Neural cell (in vitro differentiated cells): Measurements from ENCODE around the gene NISCH. TPM values are rescaled to one million over a fixed set of nuclear protein-coding genes. Genes with fewer than 3 reads are reported as not detected.

Experiments
- H2AFZ ChIP-seq: fragments of 200-600, 300-800 bp; sonication (generic), shearing (Covaris generic); 2 replicates; pipeline ENCODE4 v1.6.0; 2014; ENCODE audit warnings: low read depth, mild to moderate bottlenecking, antibody characterized with exemption, low read length, moderate library complexity
- H3F3A ChIP-seq: fragments of 200-600 bp; shearing (Covaris generic); 2 replicates; pipeline ENCODE4 v1.6.1; 2016; ENCODE audit warnings: mild to moderate bottlenecking, moderate library complexity, mixed read lengths, antibody characterized with exemption, low read length; ENCODE audit not compliant: insufficient read depth, poor library complexity, severe bottlenecking
- H3K27ac ChIP-seq: fragments of 200-600, 300-800 bp; sonication (generic), shearing (Covaris generic); 2 replicates; pipeline ENCODE4 v1.5.1; 2014; ENCODE audit warnings: mild to moderate bottlenecking, low read length, moderate library complexity
- H3K27me3 ChIP-seq: fragments of 300-800, 200-600 bp; sonication (generic), shearing (Covaris generic); 2 replicates; pipeline ENCODE4 v1.6.0; 2014; ENCODE audit warnings: mild to moderate bottlenecking, low read depth, low read length, moderate library complexity; ENCODE audit not compliant: insufficient read depth
- H3K36me3 ChIP-seq: fragments of 300-800, 200-600 bp; sonication (generic), shearing (Covaris generic); 2 replicates; pipeline ENCODE4 v1.5.1; 2014; ENCODE audit warnings: mild to moderate bottlenecking, antibody characterized with exemption, low read length, moderate library complexity; ENCODE audit not compliant: insufficient read depth
- H3K4me2 ChIP-seq: fragments of 300-800, 200-600 bp; sonication (generic), shearing (Covaris generic); 2 replicates; pipeline ENCODE4 v1.6.0; 2014; ENCODE audit warnings: mild to moderate bottlenecking, low read length
- H3K4me3 ChIP-seq: fragments of 300-800, 200-600 bp; sonication (generic), shearing (Covaris generic); 2 replicates; pipeline ENCODE4 v1.5.1; 2014; ENCODE audit warnings: mild to moderate bottlenecking, low read length, moderate library complexity
- H3K79me2 ChIP-seq: fragments of 200-600 bp; shearing (Covaris generic); replicated peaks from 2 replicates; pipeline ENCODE4 v1.6.0; 2014; ENCODE audit warnings: mild to moderate bottlenecking, low read length, moderate library complexity; ENCODE audit not compliant: insufficient read depth
- H3K9ac ChIP-seq: fragments of 300-800, 200-600 bp; sonication (generic), shearing (Covaris generic); 2 replicates; pipeline ENCODE4 v1.6.1; 2016; ENCODE audit warnings: mild to moderate bottlenecking, low read length, mixed read lengths
- H3K9me2 ChIP-seq: fragments of 200-600 bp; shearing (Covaris generic); 2 replicates; pipeline ENCODE4 v1.6.1; 2016; ENCODE audit warnings: mild to moderate bottlenecking, low read length, mixed read lengths; ENCODE audit not compliant: insufficient read depth
- H3K9me3 ChIP-seq: fragments of 200-600, 300-800 bp; sonication (generic), shearing (Covaris generic); 2 replicates; pipeline ENCODE4 v1.6.1; 2016; ENCODE audit warnings: mild to moderate bottlenecking, mixed run types, low read length, moderate library complexity, mixed read lengths
- H4K20me1 ChIP-seq: fragments of 200-600 bp; shearing (Covaris generic); 2 replicates; pipeline ENCODE4 v1.6.1; 2016; ENCODE audit warnings: mild to moderate bottlenecking, mixed run types; ENCODE audit not compliant: insufficient read depth
- EP300 ChIP-seq: fragments of 450-650 bp; conservative IDR thresholded peaks from 2 replicates; pipeline ENCODE4 v1.6.1; 2014; ENCODE audit warnings: antibody characterized with exemption, mild to moderate bottlenecking, moderate library complexity; ENCODE audit not compliant: poor library complexity, severe bottlenecking
- EZH2 ChIP-seq: fragments of 200-600, 300-800 bp; shearing (Covaris generic), sonication (generic); IDR thresholded peaks from 2 replicates; pipeline ENCODE4 v1.6.1; 2014; ENCODE audit warnings: antibody characterized with exemption, low read length, borderline replicate concordance, mild to moderate bottlenecking; ENCODE audit not compliant: insufficient read depth, poor library complexity, severe bottlenecking
- MXI1 ChIP-seq: fragments of 450-650 bp; conservative IDR thresholded peaks from 2 replicates; pipeline ENCODE4 v1.6.1; 2014; ENCODE audit warnings: antibody characterized with exemption, mild to moderate bottlenecking; ENCODE audit not compliant: poor library complexity, severe bottlenecking
- POLR2AphosphoS5 ChIP-seq: IDR thresholded peaks from 2 replicates; pipeline ENCODE4 v1.6.1; 2012
- RAD21 ChIP-seq: fragments of 450-650 bp; conservative IDR thresholded peaks from 2 replicates; pipeline ENCODE4 v1.6.1; 2014; ENCODE audit warnings: antibody characterized with exemption, mild to moderate bottlenecking, moderate library complexity
- SMC3 ChIP-seq: fragments of 450-650 bp; conservative IDR thresholded peaks from 2 replicates; pipeline ENCODE4 v1.6.1; 2014; ENCODE audit warnings: antibody characterized with exemption, mild to moderate bottlenecking, moderate library complexity; ENCODE audit not compliant: poor library complexity
- TAF1 ChIP-seq: IDR thresholded peaks from 2 replicates; pipeline ENCODE4 v1.6.1; 2012; ENCODE audit warnings: low read depth
- polyA plus RNA-seq: library from polyadenylated mRNA; depleted of rRNA; stranded (reverse); fragments of >200 nt; gene quantifications from 2 replicates; pipeline ENCODE4 v1.2.3, GENCODE V29; 2014
- TF ChIP-seq, protein P1 (sequence below): IDR thresholded peaks from 2 replicates; pipeline ENCODE4 v1.6.1; 2012; ENCODE audit warnings: borderline replicate concordance
- TF ChIP-seq, protein P2 (sequence below): fragments of 450-650 bp; IDR thresholded peaks from 2 replicates; pipeline ENCODE4 v1.5.1; 2014; ENCODE audit warnings: antibody characterized with exemption, mild to moderate bottlenecking, moderate library complexity; ENCODE audit not compliant: poor library complexity, severe bottlenecking

Gene NISCH
- polyA plus RNA-seq, 1 donor from 2014 or later = 88.9 TPM

DNA sequence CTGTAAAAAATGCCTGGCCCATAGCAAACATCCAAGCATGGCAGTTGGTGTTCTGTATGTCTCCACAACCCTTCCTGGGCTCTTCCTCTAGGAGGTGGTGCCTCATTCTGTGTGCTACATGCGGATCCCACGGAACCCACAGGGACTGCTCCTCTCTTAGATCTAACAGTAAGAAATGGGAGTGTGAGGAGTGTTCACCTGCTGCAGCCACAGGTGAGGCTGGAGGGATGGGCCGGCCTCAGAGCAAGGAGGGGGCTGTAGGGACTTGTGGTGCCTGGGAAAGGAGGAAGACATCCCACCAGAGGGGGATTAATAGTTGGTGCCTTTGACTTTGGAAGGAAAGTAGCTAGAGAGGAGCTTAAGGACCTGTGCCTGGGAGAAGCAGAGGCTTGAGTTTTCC is 32.7 kb upstream of the NISCH start:
- no peaks in the 10 kb centered on the region for H4K20me1 ChIP-seq
- H3K27ac ChIP-seq = no peak overlapping the region
- H3K27me3 ChIP-seq = no peaks in the 10 kb centered on the region
- H3K4me3 ChIP-seq = no peak overlapping the region
- H3F3A ChIP-seq = no peaks in the 10 kb centered on the region
- no peaks in the 10 kb centered on the region for H3K79me2 ChIP-seq
- no peak overlapping the region for H2AFZ ChIP-seq
- no peaks in the 10 kb centered on the region for H3K36me3 ChIP-seq
- TF ChIP-seq POLR2AphosphoS5 = no peak
- TF ChIP-seq TAF1 = no peak
- no peak for TF ChIP-seq RAD21
- no peak for TF ChIP-seq EP300
- TF ChIP-seq, protein P1, sequence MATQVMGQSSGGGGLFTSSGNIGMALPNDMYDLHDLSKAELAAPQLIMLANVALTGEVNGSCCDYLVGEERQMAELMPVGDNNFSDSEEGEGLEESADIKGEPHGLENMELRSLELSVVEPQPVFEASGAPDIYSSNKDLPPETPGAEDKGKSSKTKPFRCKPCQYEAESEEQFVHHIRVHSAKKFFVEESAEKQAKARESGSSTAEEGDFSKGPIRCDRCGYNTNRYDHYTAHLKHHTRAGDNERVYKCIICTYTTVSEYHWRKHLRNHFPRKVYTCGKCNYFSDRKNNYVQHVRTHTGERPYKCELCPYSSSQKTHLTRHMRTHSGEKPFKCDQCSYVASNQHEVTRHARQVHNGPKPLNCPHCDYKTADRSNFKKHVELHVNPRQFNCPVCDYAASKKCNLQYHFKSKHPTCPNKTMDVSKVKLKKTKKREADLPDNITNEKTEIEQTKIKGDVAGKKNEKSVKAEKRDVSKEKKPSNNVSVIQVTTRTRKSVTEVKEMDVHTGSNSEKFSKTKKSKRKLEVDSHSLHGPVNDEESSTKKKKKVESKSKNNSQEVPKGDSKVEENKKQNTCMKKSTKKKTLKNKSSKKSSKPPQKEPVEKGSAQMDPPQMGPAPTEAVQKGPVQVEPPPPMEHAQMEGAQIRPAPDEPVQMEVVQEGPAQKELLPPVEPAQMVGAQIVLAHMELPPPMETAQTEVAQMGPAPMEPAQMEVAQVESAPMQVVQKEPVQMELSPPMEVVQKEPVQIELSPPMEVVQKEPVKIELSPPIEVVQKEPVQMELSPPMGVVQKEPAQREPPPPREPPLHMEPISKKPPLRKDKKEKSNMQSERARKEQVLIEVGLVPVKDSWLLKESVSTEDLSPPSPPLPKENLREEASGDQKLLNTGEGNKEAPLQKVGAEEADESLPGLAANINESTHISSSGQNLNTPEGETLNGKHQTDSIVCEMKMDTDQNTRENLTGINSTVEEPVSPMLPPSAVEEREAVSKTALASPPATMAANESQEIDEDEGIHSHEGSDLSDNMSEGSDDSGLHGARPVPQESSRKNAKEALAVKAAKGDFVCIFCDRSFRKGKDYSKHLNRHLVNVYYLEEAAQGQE = no peak
- no peak for TF ChIP-seq MXI1
- TF ChIP-seq SMC3 = no peak
- TF ChIP-seq, protein P2, sequence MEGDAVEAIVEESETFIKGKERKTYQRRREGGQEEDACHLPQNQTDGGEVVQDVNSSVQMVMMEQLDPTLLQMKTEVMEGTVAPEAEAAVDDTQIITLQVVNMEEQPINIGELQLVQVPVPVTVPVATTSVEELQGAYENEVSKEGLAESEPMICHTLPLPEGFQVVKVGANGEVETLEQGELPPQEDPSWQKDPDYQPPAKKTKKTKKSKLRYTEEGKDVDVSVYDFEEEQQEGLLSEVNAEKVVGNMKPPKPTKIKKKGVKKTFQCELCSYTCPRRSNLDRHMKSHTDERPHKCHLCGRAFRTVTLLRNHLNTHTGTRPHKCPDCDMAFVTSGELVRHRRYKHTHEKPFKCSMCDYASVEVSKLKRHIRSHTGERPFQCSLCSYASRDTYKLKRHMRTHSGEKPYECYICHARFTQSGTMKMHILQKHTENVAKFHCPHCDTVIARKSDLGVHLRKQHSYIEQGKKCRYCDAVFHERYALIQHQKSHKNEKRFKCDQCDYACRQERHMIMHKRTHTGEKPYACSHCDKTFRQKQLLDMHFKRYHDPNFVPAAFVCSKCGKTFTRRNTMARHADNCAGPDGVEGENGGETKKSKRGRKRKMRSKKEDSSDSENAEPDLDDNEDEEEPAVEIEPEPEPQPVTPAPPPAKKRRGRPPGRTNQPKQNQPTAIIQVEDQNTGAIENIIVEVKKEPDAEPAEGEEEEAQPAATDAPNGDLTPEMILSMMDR = no peak
- TF ChIP-seq EZH2 = no peak
- no peaks in the 10 kb centered on the region for H3K9me2 ChIP-seq
- no peaks in the 10 kb centered on the region for H3K9me3 ChIP-seq
- no peak overlapping the region for H3K9ac ChIP-seq
- H3K4me2 ChIP-seq = no peak overlapping the region

DNA sequence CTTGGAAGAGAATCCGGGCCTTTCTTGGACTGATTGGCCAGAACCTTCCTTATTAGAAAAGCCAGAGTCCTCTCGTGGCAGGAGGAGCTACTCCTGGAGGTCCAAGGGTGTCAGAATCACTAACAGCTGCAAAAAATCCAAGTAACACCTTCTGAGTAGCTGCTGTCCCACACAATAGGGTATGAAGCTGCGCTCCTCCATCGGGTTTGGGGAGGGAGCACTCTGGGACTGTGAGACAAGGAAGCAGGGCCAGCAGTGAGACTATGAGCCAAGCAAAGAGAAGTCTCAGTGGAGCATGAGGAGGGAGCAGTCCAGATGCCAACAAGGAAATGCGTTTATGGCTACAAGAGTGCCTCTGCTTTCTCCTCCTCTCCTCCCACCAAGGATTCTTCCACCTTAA is 32.2 kb upstream of the NISCH start:
- Histone ChIP-seq H3K79me2 (no peaks in the 10 kb centered on the region), H3K36me3 (no peaks in the 10 kb centered on the region), H3K9me2 (no peaks in the 10 kb centered on the region), H4K20me1 (no peaks in the 10 kb centered on the region), H3K9me3 (no peaks in the 10 kb centered on the region), H3K9ac (no peak overlapping the region), H3K27ac (no peak overlapping the region), H3F3A (no peaks in the 10 kb centered on the region), H2AFZ (no peak overlapping the region), H3K27me3 (no peaks in the 10 kb centered on the region), H3K4me3 (no peak overlapping the region), H3K4me2 (no peak overlapping the region)
- TF ChIP-seq, protein P2 = no peak
- no peak for TF ChIP-seq SMC3
- no peak for TF ChIP-seq TAF1
- TF ChIP-seq, protein P1 = no peak
- no peak for TF ChIP-seq RAD21
- no peak for TF ChIP-seq EP300
- TF ChIP-seq MXI1 = no peak
- no peak for TF ChIP-seq EZH2
- TF ChIP-seq POLR2AphosphoS5 = no peak
